ENCODE data around the gene CEP95.
A peak's percentile ranks its signal among the peaks of the same experiment; 100 is the strongest.

The CEP95 gene

GRCh38 chr17:64496348-64496785 lies 10.4 kb upstream of the CEP95 start:
- DNase-seq (ENCODE audit: low read depth in 2 of 2) = no peak

DNA sequence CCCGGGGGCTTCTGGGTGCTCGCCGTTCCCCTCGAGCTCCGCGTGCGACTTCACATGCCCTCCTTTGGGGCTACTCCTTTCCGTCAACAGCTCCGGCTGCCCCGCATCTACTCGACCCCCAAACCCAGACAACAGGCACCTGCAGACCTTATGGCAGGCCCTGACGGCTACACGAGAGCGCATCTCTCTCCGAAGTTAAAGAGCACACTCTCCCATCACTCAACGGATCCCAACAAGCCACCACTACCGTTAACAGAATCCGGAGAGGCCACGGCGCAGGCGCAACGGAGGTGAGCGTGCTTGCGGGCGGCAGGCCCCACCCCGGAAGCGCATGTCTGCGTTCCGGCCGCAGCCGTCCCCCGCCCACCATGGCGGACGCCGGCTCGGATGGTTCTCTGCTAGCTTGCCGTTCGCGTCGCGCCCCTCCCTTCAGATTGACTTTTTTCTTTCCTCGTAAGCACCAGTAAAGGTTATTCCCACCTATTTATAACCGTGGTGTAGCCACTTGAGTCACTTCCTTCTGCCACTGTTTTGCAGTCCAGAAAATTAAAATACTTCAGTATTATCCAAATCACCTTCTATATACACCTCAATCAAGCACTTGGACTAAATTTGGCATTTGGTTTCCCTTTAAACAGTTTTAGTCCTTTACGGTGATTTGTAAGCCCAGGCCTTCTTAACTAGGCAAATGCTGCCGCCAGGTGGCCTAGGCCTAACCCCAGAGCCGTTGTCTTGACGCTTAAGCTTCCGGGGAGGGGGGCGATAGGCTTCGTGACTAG lies 9.8 kb upstream of the CEP95 start, which contains the start of gene POLG2:
Gene POLG2, minus strand, starts transcription at position 269 of the 779 bp plus-strand sequence. Its CDS starts 86 bp downstream, at position 183.
- peak; percentile 92 to 94 for DNase-seq (ENCODE audit: low read depth in 2 of 2)

DNA sequence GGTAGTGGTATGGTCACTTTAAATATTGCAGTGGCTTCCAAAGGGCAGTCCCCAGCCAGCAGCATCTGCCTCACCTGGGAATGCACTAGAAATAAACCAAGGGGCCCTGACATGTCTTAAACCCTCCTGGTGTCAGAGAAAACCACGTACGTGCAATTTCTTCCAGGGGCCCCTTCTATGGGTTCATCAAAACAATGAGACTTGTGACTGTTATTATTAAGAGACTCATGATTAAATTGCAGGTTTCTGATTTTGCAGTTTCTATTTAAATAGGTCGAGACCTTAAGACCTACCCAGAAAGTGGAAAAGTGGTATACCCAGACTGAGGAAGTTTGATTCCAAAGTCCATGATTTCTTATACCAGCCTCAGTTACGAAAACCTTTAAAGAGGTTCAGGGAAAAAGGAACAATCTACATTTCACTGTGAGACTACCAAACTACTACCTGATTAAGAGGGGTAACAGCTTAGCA lies 9.2 kb upstream of the CEP95 start:
- DNase-seq (ENCODE audit: low read depth in 2 of 2) = no peak

DNA sequence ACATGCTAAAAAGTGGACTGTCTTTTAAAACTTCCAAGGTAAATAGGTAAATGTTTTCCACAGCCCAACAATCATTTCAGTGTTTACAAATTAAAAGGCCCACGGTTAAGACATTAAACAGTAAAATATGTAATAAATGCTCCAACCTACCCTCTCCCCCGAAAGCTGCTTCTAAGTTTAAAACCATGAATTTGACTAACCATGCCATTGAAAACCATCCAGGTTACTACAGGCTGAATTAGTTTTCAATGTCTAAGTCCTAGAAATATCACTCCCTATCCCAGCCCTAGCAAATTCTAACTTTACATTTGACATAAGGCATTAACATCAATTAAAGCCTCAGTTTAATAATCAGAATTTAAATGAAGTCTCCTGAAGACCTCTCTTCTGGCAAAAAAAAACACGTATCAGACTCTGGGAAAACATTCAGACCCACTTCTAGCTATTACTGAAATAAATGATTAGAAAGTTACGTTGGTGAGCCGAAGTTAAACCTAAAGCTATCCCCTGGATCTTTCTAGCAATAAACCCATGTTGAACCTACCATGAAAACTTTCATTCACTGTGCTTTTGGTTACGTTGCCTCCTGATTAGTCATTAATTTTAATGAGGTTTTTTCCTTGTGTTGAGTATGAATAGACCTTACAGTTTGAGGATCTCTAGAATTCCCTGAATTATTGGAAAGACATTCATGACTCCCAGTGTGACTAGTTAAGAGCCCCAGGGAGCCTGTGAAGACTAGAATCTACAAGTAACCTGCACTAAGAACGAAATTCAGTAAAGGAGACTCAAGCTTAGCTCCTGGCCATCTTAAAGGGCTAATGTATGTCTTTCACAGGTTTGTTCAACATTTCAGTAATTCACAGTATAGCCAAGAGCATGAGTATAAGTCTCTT lies 8.2 kb upstream of the CEP95 start:
- no peak for DNase-seq (ENCODE audit: low read depth in 2 of 2)

- no peak for DNase-seq (ENCODE audit: low read depth in 2 of 2)
Observed at GRCh38 chr17:64499805-64500486, 6.8 kb upstream of the CEP95 start.

DNA sequence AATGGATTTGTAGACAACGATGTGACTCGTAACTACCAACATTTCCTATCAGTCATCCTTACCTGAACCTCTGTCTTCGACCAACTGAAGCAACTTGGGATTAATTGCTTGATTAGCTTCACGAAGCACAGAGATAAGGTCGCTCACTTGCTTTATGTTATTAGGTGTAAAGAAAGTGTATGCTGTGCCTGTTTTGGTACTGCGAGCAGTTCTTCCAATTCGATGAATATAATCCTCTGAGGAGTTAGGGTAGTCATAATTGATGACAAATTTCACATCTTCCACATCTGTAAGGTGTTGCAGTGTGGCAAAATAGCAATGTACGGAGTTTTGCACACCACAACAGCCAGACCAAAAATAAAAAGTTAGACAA lies 6.3 kb upstream of the CEP95 start:
- no peak for DNase-seq (ENCODE audit: low read depth in 2 of 2)

- DNase-seq (ENCODE audit: low read depth in 2 of 2) = no peak
Observed at GRCh38 chr17:64500862-64501765, 5.7 kb upstream of the CEP95 start.

GRCh38 chr17:64502021-64502420 lies 4.8 kb upstream of the CEP95 start:
- no peak for DNase-seq (ENCODE audit: low read depth in 2 of 2)

- DNase-seq (ENCODE audit: low read depth in 2 of 2) = no peak
Observed at GRCh38 chr17:64502809-64503208, 4.0 kb upstream of the CEP95 start.

GRCh38 chr17:64503341-64503740 lies 3.4 kb upstream of the CEP95 start:
- no peak for DNase-seq (ENCODE audit: low read depth in 2 of 2)

DNA sequence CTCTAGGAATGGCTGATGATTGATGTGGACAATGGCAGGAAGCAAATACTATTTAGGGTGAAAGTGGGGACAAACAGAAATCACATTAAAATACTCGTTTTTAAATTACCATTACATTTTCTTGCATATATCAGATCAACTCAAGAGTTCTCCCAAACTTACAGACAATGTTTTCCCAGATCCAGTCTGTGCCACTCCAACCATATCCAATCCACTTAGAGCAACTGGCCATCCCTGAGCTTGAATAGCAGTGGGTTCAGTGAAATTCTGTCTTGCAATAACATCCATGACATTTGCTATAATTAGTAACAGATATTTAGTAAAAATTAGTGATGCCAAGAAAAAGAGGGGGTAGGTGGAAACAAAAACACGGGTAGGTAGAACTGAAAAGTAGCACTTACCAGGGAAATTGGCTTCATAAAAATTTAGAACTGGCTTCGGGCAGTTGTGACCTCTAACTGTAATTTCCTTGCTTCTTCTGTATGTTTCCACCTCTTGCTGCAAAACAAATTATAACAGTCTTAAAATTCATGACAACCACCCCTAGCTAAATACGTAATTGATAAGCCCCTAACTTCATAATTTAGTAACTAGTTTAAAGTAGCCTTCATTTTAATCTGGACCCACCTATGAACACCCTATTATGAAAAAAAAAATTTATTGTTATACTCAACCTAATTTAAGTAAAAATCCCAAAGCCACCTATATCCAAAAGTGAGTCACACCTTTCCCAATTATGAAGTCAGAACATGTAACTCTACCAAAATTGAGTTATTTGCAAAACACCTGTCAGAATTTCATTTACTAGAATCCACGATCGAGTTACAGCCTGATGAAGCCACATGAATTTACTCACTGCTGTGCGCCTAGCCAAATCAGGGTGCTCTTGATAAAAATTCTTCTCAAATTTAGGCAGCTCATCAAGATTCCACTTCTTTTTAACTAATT lies 2.7 kb upstream of the CEP95 start:
- DNase-seq (ENCODE audit: low read depth in 2 of 2) = no peak

GRCh38 chr17:64504769-64505339 lies 1.9 kb upstream of the CEP95 start:
- no peak for DNase-seq (ENCODE audit: low read depth in 2 of 2)

DNA sequence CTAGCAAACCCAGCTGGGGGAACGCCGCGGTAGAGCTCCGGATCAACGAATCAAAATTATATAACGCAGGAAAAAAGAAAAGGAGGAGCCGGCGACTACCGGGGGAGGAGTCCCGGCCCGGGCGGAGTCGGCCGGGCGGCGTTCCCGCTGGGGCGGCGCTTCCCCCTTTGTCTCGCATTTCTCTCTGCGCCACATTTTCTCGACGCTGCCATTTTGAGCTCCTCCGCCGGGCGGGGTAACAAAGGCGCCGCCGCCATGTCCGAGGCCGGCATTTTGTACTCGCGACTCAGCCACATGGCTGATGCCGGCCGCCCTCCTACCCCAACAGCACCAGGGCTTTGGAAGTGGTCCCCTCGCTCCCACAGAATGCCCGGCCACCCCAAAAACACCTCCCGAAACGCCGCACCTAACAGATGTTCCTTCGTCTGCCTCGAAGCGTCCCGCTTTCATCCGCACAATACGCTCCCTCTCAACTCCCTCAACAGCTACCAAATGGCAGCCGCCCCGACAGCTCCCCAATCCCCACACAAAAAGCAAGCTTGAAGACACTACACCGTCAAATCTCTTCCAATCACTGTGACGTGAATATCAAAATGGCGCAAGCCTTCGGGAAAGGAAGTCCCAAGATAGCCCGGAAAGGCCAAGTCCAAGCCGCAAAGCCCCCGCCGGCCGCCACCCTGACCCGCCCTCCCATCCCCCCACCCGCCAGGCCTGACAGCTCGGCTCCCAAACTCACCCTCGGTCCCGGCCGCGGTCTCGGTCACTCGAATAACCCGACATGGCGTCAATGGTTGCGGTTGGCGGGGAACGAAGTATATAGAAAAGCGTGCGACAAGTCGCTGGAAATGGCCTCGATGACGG lies 1.2 kb upstream of the CEP95 start:
- peak; percentile 73 to 75 for DNase-seq (ENCODE audit: low read depth in 2 of 2)

DNA sequence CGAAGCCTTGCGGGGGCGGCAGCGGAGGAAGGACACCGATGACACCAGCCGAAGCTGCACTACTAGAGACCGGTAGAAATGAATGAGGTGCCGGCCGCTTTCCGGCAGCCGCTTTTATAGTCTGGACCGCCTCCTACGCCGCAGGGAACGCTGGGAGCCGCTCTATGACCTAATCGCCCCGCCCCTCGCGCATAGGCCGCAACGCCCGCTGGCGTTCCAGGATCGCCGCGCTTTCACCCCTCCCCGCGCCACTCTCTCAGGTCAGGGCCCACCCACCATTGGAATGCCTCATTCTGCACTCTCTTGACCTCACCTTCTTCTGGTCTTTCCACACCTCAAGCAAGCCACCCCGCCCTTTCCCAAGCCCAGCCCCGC lies 589 bp upstream of the CEP95 start, which contains the start of gene DDX5:
Gene DDX5, minus strand, starts transcription at position 89 of the 375 bp plus-strand sequence. CDS start 170 bp downstream, outside the sequence.
- DNase-seq (ENCODE audit: low read depth in 2 of 2) = peak; percentile 96 to 98

DNA sequence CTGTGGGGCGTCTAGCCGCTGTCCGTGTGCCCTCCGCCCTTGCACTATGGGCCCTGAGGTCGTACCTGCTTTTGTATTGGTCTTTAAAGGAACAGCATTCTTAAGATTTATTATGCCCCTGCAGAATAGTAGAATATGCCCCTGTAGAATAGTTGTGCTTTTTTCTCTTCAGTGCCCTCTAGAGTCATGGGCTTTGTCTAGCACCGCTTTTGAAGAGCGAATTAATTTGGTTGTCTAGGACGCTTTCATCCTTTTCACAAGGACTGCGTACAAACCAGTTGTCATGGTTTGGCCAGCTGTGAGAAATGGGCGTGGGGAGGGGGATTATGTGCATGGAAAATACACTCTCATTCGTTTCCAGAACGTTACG lies 621 bp downstream of the CEP95 start:
- peak in 1 of 2 donors; percentile 18 for DNase-seq (ENCODE audit: low read depth in 2 of 2)

DNA sequence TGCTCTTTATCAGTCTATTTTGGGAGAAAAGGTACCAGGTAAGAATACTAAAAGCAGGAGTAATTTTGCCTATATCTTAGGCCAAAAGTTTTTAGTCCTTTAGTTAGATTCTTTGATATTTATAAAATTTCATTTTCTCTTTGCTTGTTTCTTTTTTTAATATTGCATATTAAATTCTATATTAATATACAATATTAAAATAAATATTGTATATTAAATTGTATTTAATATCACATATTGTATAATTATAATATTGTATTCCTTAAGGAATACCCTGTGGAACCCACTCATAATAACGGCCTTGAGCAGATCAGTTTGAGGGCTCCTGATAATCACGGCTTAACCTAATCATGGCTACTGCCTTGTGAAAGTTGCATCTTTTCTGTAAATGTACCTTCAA lies 1.9 kb downstream of the CEP95 start:
- no peak for DNase-seq (ENCODE audit: low read depth in 2 of 2)

DNA sequence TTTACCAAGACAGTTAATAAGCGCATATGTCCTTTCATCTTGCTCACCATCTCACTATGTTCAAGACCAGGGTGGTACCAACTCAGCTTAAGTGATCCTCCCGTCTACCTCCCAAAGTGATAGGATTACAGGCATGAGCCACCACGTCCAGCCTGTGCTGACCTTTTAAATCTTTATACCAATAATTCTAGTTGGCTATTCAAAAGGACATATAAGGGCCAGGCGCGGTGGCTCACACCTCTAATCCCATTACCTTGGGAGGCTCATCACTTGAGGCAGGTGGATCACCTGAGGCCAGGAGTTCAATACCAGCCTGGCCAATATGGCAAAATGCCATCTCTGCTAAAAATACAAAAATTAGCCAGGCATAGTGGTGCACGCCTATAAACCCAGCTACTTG lies 2.4 kb downstream of the CEP95 start:
- DNase-seq (ENCODE audit: low read depth in 2 of 2) = no peak

GRCh38 chr17:64515419-64515818 lies 8.6 kb downstream of the CEP95 start:
- no peak for DNase-seq (ENCODE audit: low read depth in 2 of 2)

DNA sequence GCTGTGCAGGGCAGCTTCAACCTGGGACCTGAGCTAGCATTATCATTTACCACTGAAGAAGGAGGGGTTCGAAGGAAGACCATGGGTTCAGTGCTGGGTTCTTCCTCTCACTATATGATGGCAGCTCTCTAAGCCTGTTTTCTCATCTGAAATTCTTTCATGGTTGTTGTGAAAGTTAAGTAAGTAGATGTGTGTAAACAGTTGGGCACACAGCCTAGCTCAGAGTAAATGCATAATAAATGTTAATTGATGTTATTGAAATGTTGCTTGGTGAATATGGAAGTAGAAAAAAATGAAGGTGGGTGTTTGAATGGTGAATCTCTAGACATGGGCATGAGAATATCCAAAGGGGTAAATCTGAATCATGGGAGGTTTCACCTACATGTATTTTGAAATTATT lies 9.1 kb downstream of the CEP95 start:
- DNase-seq (ENCODE audit: low read depth in 2 of 2) = no peak
